GM12891 (cell line): ENCODE measurements around the gene ZBTB20.

Experiments used
- POLR2A ChIP-seq: IDR thresholded peaks from 2 replicates; pipeline ENCODE4 v1.6.1; 2011; ENCODE audit warnings: low read depth, low read length, control low read depth
- POLR2AphosphoS5 ChIP-seq: IDR thresholded peaks from 2 replicates; pipeline ENCODE4 v1.6.1; 2011; ENCODE audit warnings: low read depth, low read length, control low read depth
- TAF1 ChIP-seq: IDR thresholded peaks from 2 replicates; pipeline ENCODE4 v1.6.1; 2011; ENCODE audit warnings: low read depth, low read length, control low read depth

- TF ChIP-seq TAF1 (no peak), POLR2A (no peak), POLR2AphosphoS5 (no peak)
Measured at GRCh38 chr3:114903213-114903612, 243.9 kb downstream of the ZBTB20 start.
